Measurements from ENCODE around the gene MYO15B. TPM values are rescaled to one million over a fixed set of nuclear protein-coding genes. Genes with fewer than 3 reads are reported as not detected.
A peak's percentile ranks its signal among the peaks of the same experiment; 100 is the strongest.

MYO15B gene
- total and polyA plus RNA-seq, 8 donors, result 67.7 to 515 (median 150) TPM

DNA sequence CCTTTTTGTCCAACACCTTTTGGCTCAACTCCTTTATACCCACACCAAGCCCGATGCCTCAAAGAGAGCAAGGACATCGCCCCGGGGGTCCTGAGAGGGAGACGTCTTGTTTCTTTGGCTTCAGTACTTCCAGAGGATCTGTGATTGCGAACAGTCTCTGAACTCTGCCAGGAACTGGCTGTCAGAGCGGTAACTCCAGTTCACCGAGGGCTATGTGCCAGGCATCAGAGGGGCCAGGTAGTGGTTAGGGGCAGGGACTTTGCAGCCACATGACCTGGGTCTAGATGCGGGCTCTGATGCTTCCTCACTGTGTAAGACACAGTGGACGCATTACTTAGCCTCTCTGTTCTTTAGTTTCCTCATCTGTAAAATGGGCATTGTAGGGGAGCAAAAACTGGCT, 40.5 kb upstream of the MYO15B start:
- Histone ChIP-seq H3K27ac (peak overlapping the region; percentile 33 to 96 (median 90)), H3K27me3 (no peaks in the 10 kb centered on the region), H3K4me1 (peaks cover 30 to 77% (median 53%) of the 10 kb centered on the region in 4 donors), H3K9me3 (no peaks in the 10 kb centered on the region), H3K4me3 (no peak overlapping the region), H3K36me3 (peaks cover 0 to 11% (median 3%) of the 10 kb centered on the region in 4 donors)
- WGBS, 5 donors, result 43 to 62% (median 50%) methylated on average over 9 of the region's 9 CpGs
- peak in 1 of 2 donors; percentile 70 for DNase-seq
- TF ChIP-seq POLR2AphosphoS5 (IDR thresholded peaks at IDR 0.05) (no peak), EP300 (IDR thresholded peaks at IDR 0.05) (no peak), POLR2A (IDR thresholded peaks at IDR 0.05) (no peak)
- TF ChIP-seq, protein P1, sequence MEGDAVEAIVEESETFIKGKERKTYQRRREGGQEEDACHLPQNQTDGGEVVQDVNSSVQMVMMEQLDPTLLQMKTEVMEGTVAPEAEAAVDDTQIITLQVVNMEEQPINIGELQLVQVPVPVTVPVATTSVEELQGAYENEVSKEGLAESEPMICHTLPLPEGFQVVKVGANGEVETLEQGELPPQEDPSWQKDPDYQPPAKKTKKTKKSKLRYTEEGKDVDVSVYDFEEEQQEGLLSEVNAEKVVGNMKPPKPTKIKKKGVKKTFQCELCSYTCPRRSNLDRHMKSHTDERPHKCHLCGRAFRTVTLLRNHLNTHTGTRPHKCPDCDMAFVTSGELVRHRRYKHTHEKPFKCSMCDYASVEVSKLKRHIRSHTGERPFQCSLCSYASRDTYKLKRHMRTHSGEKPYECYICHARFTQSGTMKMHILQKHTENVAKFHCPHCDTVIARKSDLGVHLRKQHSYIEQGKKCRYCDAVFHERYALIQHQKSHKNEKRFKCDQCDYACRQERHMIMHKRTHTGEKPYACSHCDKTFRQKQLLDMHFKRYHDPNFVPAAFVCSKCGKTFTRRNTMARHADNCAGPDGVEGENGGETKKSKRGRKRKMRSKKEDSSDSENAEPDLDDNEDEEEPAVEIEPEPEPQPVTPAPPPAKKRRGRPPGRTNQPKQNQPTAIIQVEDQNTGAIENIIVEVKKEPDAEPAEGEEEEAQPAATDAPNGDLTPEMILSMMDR (IDR thresholded peaks at IDR 0.05), result no peak
- intact Hi-C loops (cut with DNase I; ENCODE audit: low total_unique reads), result no loop called here

DNA sequence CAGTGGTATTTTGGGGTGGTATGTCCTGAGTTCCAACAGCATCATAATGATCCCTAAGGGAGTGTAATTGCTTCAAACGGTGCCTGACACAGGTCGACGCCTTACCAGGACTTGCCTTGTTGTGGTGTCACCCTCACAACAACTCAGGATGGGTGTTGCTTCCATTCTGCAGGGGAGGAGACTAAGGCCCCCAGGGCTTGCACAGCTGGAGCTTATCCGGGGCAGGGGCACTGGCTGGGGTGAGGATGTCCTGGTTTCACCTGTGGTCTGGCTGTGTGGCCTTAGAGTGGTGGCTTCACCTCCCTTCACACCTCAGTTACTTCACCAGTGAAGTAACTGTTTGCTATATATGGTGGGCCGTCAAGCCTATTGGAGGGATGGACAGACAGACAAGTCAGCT, 38.8 kb upstream of the MYO15B start:
- WGBS, 5 donors, result 50 to 64% (median 56%) methylated on average over 4 to 5 of the region's 5 CpGs
- Histone ChIP-seq H3K27me3 (no peaks in the 10 kb centered on the region), H3K9me3 (no peaks in the 10 kb centered on the region), H3K4me1 (peaks cover 25 to 77% (median 49%) of the 10 kb centered on the region in 4 donors), H3K4me3 (no peak overlapping the region), H3K36me3 (peaks cover 0 to 7% (median 2%) of the 10 kb centered on the region in 4 donors), H3K27ac (peak overlapping the region; percentile 90 to 98 (median 94))
- DNase-seq, result no peak
- intact Hi-C loops (cut with DNase I; ENCODE audit: low total_unique reads), result no loop called here
- TF ChIP-seq EP300 (IDR thresholded peaks at IDR 0.05), result no peak
- TF ChIP-seq POLR2AphosphoS5 (IDR thresholded peaks at IDR 0.05), result no peak
- TF ChIP-seq, protein P1 (IDR thresholded peaks at IDR 0.05), result no peak

DNA sequence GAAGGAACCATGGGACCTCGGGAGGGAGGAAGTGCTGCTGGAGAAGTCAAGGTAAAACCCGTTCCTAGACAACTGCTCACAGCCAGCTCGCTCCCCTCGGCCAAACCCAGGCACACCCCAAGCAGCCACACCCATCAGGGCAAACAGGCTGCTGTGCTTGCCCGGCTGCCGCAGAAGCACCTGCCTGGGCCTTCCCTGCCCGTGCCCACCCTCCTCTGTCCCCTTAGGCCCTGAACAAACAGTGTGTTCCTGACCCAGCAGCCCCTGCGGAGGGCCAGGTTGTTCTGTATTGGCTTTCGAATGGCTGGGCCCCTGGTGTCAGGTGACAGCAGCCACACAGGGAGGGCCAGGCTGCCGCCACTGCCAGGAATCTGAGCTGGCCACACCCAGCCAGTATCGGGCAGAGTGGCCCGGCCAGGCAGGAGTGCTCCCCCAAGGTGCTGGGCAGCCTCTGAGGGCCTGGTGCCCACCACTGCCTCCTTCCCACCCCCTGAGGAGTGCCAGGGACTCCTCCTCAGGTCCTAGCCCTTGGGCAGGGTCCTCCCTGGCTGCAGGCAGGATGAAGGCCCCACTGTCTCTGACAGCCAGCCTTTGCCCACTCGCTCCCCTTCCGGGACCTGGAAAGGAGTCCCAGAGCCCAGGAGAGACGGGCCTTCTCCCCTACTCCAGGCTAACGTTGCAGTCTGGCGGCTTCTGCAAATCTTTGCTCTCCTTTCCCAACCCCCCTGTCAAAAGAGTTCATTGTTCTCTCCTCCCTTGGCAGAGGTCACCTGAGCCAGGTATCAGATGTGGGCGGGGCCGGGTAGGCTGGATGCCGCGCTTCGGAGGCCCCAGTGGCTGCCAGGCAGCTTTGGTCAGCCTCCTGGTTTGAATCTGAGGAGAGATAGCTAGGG, 38.1 kb upstream of the MYO15B start:
- Histone ChIP-seq H3K9me3 (no peaks in the 10 kb centered on the region), H3K27me3 (no peaks in the 10 kb centered on the region), H3K27ac (peak overlapping the region; percentile 90 to 98 (median 94)), H3K4me3 (peak overlapping the region in 1 of 4 donors; percentile 11), H3K4me1 (peaks cover 25 to 71% (median 46%) of the 10 kb centered on the region in 4 donors), H3K36me3 (peaks cover 0 to under 1% (median 0%) of the 10 kb centered on the region in 4 donors)
- intact Hi-C loops (cut with DNase I; ENCODE audit: low total_unique reads), result no loop called here
- 29 to 53% (median 34%) methylated on average over 16 to 22 of the region's 22 CpGs for WGBS, 5 donors
- peak in 2 of 3 donors; percentile 72 to 83 for TF ChIP-seq POLR2AphosphoS5 (IDR thresholded peaks at IDR 0.05)
- TF ChIP-seq, protein P1 (IDR thresholded peaks at IDR 0.05), result no peak
- no peak for TF ChIP-seq EP300 (IDR thresholded peaks at IDR 0.05)
- peak in 2 of 4 donors; percentile 74 to 87 for TF ChIP-seq POLR2A (IDR thresholded peaks at IDR 0.05)
- peak; percentile 94 to 97 for DNase-seq

DNA sequence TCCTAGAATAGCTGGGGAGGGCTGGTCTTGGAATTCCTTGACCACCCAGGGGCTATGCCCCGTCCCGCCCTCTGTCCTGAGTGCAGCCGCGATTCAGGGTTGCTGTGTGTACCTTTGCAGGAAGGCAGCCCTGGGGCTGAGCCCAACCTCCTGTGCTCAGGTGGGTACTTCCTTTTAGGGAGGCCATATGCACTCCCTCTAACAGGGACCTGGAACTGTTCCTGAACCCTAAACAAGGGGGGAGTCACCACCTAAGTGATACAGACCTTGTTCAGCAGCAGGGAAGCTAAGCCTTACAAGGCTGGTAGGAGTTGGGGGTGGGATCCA, 37.5 kb upstream of the MYO15B start:
- H3K27me3 ChIP-seq, result no peaks in the 10 kb centered on the region
- peaks cover 25 to 66% (median 46%) of the 10 kb centered on the region in 4 donors for H3K4me1 ChIP-seq
- H3K9me3 ChIP-seq, result no peaks in the 10 kb centered on the region
- DNase-seq, result no peak
- TF ChIP-seq, protein P1 (IDR thresholded peaks at IDR 0.05), result no peak
- TF ChIP-seq POLR2A (IDR thresholded peaks at IDR 0.05), result no peak
- TF ChIP-seq EP300 (IDR thresholded peaks at IDR 0.05), result no peak
- no peak for TF ChIP-seq POLR2AphosphoS5 (IDR thresholded peaks at IDR 0.05)
- 21 to 55% (median 43%) methylated on average over 4 of the region's 4 CpGs for WGBS, 5 donors
- peak overlapping the region; percentile 90 to 98 (median 94) for H3K27ac ChIP-seq
- intact Hi-C loops (cut with DNase I; ENCODE audit: low total_unique reads), result no loop called here
- H3K4me3 ChIP-seq, result no peak overlapping the region
- no peaks in the 10 kb centered on the region for H3K36me3 ChIP-seq

All from stomach (tissue), 9 donors.